Right hindlimb (tissue), 1 donor: Measurements from ENCODE around the gene LDHD.
A peak's percentile ranks its signal among the peaks of the same experiment; 100 is the strongest.
"Not testable (repeated sequence)": the region's sequence is repeated elsewhere in the genome, so short reads cannot be mapped to it uniquely, and the experiment has no call there.

Source experiments
- DNase-seq: peaks from one replicate; pipeline ENCODE4 v3.0.0-alpha.2; 2018

Gene LDHD

DNA sequence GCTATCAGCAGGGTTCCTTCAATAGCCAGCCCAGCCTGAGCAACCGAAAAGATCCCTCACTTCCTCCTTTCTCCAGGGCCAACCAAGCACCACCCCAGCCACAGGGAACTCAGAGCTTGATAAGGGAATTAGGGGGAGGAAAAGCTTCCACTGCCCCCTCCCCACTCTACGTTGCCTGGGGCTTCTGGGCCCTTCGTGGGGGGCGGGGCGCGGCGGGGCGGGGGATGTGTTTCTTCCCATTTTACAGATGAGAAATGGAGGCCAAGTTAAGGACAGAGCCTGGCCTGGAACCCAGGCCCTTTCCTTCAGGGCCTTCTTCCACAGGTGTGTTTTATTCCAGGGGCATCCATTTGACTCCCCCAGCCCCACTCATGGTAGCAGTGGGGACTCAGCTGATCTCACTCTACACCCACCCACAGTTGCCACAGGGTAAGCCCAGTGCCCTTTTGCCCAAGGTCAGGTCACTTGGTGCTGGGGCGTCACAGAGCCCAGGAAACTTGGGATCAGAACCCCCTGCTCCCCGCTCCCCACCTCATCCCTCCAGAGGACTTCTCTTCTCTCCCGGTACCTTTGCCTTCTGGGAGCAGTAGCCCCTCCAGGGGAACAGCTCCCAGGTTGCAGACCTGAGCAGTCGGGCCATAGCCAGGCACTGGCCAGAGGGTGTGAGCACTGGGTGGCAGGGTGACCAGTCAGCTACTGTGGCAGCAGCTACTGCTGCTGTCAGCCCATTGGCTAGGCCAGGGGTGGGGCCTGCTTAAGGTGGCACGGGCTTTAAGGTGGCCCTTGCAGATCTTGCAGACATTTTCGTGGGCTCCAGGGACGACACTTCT is at the start of gene LDHD:
TSS of gene LDHD (minus strand) at position 700 of the 830 bp plus-strand sequence. CDS start at position 640, 60 bp downstream.
- no peak for DNase-seq

DNA sequence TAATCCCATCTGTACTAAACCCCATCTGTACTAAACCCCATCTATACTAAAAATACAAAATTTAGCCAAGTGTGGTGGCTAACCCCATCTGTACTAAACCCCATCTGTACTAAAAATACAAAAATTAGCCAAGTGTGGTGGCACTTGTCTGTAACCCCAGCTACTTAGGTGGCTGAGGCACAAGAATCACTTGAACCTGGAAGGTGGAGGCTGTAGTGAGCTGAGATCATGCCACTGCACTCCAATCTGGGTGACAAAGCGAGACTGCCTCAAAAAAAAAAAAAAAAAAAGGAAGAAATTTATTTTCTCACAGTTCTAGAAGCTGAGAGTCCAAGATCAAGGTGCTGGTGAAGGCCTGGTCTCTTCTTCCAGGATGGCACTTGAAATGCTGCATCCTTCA is 43.8 kb upstream of the LDHD start:
- DNase-seq: no peak

DNA sequence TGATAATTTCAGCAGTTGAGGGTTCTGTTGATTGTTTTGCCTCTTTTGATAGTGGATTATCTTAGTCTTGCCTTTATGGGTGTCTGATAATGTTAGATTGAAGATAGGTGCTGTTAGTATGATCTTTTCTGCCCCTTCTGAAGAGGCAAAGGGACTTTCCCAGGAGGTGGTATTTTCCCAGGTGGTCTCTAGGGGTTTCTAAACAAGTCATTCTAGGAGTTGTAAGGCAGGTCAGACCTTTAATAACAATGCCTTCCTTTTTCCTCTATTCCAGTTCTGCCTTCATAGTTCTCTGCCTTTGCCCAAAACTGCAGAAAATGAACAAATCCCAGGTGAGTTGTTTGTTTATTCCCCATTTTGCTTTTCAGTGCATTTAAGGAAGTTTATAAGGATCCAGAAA is 36.1 kb upstream of the LDHD start:
- no peak for DNase-seq

DNA sequence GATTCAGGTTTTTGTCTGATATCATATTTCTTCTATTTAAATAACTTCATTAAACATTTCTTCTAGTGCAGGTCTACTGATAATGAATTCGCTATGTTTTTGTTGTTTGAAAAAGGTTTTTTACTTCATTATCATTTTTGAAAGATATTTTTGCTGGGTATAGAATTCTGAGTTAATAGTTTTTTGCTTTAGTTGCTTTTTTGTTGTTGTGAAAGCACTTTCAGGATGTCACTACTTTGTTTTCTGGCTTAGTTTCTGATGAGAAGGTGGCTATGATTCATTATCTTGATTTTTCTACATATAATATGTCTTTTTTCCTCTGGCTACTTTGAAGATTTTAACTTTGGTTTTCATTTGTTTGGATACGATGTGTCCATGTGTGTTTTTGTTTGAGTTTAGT is 35.2 kb upstream of the LDHD start:
- DNase-seq: no peak

DNA sequence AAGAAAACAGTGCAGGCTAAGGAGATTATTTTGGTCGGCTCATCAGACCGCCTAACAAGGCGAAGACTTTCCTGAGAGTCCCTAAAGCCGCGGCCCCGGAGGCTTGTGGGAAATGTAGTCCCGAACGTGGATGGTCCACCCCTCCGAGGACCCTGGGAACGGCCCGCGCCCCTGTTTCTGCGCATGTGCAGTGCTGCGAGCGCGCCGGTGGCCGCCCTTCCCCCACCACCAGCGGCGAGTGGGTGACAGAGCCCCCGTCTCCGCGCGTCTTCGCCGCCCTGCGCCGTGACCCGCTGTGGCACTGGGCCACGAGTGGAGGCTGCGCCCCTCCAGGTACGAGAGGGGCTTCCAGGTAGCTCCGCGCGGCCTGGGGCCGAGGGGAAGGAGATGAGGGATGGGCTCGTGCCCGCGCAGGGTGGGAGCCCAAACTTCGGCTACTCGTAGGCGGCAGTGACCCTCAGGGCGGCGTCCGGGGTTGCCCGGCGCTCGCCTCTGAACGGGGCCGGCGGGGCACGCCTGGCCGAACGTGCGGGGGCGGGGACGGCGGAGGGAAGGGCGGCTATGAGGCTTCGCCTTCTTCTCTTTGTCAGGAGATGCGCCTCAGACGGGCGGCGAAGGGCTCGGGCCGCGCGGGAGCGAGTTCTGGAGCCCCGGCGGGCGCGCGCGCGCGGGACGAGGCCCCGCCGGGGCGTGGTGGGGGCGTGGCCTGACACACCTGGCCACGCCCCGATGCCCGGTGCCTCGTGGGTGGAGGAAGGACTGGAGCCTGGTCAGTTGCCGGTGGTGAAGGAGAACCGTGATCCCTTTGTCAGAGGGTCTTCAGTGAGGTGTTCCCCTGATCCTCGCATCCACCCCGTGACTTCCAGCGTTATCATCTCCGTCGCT is 32.0 kb upstream of the LDHD start, which contains the start of gene ZFP1:
TSS of gene ZFP1 (plus strand) at position 214 of the 885 bp plus-strand sequence. CDS start 4,428 bp downstream, outside the sequence.
- peak; percentile 97 for DNase-seq

DNA sequence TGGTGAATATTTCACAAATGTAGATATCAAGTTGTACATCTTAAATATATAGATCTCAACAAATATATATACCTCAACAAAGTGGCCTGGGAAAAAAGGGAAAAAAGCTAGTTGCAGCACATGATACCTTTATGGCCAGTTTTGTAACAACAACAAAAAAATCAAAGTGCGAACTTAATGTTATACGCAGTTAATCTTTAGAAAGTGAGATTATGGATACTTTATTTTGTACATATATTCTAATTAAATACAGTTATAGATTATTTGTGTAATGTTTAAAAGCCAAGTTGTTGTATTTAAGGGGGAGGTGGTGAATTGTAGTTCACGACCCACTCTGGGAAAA is 31.4 kb upstream of the LDHD start:
- no peak for DNase-seq

DNA sequence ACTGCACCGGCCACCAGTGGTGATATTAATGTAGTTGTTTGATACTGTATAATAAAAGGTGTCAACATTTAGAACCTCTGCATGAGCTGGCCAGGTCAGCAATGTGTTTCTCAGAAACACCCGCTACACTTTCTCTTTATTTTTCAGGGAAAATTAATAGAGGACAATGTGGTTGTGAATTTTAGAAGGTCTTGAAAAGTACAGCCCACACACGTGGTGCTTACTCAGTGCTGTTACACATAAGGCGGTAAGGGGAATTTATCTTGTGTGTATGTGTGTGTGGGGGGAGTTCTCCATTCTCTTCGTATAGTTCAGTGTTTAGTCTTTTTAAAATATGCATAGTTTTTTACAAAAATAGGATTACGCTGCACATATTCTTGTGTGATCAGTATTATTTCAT is 27.4 kb upstream of the LDHD start:
- DNase-seq: no peak

DNA sequence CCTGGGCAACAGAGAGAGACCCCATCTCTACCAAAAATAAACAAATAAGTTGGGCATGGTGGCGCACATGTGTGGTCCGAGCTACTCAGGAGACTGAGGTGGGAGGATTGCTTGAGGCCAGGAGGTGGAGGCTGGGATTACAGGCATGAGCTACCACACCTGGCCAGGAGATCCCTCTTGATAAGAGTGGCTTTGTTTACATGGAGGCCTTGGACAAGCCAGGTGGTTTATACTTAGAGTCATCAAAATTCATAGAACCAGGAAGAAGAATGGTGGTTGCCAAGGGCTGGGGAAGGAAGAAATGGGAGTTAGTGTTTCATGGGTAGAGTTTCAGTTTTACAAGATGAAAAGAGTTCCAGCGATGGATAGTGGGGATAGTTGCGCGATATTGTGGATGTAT is 22.9 kb upstream of the LDHD start:
- no peak for DNase-seq

DNA sequence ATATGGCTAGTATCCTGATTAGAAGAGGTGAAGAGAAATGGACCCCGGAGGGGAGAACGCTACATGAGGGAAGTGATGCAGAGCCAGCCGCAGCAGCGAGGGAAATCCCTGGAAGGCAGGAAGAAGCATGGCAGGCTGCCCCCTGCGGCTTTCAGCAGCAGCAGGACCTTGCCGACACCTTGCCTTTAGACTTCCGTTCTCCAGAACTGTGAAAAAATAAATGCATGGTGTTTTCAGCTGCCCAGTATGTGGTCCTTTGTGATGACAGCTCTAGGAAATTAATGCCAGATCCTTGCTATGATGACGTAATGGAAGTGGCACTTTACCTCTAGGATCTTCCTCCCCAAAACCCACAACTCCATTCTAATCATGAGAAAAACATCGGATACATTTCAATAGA is 22.1 kb upstream of the LDHD start:
- DNase-seq: no peak

DNA sequence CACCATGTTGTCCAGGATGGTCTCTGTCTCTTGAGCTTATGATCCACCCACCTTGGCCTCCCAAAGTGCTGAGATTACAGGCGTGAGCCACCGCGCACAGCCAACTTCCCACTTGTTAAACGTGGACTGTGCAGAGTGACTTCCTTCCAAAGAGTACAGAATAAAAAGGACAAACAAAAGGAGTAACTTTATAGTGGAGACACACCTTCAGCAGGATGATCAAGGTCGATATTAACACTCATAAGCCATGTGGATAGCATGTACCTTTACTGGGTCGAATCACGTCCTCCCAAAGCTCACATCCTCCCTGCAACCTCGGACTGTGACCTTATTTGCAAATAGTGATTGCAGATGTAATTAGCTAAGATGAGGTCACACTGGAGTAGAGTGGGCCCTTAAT is 21.7 kb upstream of the LDHD start:
- no peak for DNase-seq

DNA sequence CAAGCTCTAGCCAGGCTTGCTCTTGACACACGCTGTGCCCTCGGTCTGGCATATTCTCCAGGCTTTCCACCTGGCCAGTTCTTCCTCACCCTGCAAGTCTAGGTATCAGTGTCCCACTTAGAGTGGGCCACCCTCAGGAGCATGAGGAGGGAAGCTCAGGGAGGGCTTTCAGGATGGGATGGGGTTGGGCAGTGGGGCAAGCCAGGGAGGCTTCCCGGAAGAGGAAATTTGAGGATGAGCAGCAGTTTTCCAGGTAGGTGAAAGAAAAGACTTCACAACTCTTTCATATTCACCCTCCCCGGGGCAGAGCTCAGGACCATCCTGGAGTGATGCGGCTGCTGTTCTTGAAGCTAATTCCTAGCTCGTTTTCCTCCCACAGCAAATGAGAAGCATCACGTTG is 14.5 kb upstream of the LDHD start:
- DNase-seq: no peak

DNA sequence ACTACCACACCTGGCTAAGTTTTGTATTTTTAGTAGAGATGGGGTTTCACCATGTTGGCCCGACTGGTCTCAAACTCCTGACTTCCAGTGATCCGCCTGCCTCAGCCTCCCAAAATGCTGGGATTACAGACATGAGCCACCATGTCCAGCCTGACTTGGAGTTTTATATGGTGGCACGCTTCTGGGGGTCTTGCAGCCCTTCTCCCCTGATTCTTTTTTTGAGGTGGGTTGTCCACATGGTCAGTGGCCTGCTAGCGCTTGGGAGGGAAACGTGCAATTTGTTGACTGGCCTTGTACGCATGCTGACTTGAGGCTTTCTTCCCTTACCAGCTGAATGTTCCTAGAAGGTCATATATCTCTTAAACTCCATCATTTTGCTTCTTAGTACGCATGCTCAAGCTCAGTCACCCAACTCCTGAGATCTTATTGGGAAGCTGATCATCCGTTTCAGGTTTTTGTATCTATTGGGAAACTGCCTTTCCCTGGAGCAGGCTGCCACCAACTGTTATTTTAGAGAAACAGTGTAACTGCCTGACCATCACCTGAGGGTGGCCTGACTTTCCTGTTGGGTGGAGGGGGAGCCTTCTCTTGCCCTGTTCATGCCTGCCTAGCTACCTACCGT is 13.7 kb upstream of the LDHD start:
- DNase-seq: no peak

DNA sequence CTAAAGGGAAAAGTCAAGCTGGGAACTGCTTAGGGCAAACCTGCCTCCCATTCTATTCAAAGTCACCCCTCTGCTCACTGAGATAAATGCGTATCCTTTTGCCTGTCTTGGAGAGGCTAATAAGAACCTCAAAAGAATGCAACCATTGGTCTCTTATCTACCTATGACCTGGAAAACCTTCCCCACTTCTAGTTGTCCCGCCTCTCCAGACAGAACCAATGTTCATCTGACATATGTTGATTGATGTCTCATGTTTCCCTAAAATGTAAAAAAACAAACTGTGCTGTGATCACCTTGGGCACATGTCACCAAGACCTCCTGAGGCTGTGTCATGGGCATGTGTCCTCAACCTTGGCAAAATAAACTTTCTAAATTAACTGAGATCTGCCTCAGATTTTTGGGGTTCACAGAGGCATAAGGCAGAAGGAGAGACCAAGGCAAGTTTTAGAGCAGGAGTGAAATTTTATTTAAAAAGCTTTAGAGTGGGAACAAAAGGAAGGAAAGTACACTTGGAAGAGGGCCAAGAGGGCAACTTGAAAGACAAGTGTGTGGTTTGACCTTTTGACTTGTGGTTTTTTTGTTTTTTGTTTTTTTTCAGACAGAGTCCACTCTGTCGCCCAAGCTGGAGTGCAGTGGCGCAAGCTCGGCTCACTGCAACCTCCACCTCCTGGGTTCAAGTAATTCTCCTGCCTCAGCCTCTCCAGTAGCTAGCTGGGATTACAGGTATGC is 13.0 kb upstream of the LDHD start:
- not testable (repeated sequence) for DNase-seq

DNA sequence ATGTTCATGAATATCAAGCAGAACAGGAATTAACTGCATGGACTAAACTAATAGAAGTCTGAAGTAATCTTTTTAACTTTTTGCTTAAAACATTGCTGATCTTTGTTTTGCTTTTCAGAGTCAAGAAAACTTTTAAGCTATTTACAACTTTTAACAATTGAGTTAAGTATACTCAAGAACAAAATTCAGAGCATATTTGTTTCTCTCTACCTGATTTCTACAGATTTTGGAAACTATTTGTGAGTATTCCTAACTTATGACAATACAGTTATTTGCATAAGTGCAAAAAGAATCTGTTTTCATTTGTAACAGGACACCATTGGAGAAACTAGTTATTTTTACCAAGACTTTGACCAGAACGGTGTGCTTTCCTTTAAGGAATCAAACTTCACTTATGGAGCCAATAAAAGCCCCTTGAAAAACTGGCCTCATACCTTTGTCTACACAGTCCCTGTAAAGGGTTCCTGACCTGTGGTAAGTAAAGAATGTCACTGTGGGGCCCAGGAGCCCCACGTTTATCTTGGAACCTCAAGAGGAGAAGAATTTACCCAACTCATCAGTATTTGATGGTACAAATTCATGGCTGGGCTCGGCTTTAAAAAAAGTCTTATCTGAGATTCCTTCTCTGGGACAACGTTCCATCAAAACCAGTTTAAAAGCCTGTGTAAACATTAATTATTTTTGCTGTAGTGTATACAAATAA is 11.3 kb upstream of the LDHD start:
- no peak for DNase-seq

DNA sequence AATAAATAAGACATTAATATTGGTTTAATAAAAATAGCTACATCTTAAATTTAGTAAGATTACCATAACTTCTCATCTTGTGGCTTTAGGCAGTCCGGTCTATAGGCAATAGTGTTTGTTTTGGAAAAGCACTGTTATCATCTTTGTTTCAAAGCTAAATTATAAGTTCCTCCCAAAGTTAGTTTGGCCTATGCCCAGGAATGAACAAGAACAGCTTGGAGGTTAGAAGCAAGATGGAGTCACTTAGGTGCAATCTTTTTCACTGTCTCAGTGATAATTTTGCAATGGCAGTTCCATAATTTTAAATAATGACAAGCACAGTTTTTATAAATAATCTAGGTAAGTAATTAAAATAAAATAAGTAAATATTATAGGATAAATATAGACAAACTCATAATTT is 6.0 kb upstream of the LDHD start:
- DNase-seq: no peak

DNA sequence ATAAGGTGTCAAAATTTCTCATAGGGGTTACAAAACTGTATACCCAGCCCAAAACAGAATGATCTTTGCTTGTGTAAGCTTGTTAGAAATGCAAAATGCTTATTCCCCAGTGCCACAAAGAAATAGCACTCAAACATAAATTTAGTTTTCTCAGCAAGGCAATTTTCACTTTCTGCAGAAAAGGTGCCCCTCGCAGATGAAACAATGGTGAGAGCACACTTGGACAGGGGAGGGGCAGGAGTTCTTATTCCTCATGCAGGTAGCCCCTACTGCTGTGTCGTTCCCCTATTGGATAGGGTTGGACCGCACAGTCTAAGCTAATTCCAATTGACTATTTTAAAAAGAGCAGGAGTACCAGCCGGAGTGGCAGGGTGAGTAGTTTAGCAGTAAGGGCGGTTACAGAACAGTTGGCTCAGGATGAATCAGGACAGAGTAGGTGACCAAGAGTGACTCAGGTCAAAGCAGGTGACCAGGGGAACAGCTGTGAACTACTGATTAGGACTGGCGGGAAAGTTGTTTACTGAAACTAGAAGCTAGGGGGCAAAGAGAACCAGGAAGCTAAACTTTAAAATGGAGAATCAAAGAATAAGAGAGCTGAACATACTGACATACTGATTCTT is 5.5 kb upstream of the LDHD start:
- no peak for DNase-seq

DNA sequence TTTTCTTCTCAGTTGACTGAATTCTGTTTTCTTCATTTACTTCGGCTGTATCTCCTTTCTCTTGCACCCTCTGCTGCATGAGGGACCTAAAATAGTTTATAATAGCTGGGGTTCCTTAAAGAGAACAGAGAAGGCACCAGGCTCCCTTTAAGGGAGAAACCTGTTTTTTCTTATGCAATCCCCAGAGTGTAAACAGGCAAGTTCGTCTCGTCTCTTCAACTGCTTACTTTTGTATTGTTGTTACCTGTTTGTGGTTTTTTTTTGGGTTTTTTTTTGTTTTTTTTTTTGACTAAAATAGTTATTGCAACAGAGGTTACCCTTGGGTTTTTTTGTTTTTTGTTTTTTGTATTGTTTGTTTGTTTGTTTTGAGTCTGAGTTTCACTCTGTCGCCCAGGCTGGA is 3.7 kb upstream of the LDHD start:
- no peak for DNase-seq

DNA sequence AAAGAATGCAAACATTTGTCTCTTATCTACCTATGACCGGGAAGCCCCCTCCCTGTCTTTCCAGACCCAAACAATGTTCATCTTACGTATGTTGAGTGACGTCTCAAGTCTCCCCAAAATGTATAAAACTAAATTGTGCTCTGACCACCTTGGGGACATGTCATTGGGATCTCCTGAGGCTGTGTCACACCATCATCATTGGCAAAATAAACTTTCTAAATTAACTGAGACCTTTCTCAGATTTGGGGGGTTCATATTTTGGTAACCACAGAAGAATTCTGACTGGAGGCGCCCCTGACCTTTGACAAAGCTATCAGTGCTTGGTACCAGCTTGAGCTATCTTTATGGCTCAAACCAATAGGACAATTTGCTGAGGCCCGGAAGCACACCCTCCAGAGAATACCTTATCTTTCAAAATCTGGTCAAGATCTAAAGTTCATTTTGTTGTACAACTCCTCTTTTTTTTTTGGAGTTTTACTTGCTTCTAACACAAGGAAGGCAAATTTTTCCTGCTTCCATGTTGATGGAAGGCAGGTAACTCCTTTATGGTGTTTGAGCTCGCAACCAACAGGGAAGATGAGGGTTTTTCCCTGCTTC is 2.5 kb upstream of the LDHD start:
- DNase-seq: no peak

DNA sequence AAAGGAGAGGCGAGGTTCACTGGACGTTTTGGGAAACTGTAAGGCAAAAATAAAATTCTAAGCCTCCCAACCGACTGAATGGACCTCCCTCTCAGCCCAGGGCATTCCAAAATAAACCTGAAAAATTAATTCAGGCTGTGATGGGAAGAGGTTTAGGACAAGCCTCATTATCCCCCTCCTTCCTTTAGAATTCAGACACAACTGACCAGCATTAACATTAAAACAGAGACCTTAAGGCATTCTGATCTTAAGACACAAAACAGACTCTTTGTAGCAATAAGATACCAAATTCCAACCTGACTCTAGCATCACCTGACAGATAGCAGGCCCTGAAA is 298 bp upstream of the LDHD start:
- DNase-seq: no peak

DNA sequence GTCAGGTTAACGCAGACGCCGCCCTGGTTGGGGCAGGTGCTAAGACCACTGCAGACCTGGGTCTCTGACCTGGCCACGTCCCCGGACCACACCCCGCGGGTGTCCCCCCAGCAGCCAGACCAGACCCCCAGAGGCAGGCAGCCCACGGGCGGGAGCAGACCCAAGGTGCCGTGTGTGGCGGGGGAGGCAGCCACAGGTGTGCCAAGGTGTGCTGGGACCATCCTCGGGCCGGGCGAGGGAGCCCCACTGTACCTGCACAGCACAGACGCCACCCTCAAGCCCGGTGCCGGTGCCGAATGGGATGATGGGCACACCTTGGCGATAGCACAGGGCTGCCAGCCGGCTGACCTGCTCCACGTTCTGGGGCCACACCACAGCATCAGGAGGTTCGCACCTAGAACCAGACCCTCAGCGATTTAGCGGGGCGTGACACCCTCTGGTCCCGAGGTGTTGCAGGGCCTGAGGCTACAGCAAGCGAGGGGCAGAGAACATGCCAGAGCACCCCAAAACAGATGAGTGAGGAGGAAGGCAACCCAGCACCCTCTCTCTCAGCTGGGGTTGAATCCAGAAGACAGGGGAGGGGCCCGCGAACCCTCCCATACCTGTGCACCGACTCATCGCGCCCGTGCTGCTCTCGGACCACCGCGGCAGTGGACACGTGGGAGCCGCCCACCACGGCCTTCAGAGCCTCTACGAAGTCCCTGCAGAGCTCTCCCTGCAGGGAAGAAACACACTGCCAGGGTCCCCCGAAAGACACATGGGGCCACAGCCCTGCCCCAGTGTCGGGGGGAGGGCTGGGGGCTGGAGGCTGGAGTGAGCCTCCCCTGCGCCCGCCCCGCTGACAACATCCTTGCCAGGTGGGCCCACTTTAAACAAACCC is 1.4 kb downstream of the LDHD start:
- no peak for DNase-seq
